HepG2 (cell line): ENCODE data around the gene PSMB2. TPM values are rescaled to one million over a fixed set of nuclear protein-coding genes. Genes with fewer than 3 reads are reported as not detected.

Experiments used
- ATAC-seq: fragments of 200-7000 bp; cut with Tn5 transposase; 3 replicates; pipeline ENCODE4 v1.9.1; 2020; ENCODE audit warnings: mild to moderate bottlenecking, moderate library complexity
- BruUV-seq: library from RNA; stranded (reverse); fragments of 400-500 nt; replicated peaks from 2 replicates; lab custom pipeline; 2021; lab: Mats Ljungman, UMichigan
- CTCF ChIA-PET: fragments of 300-600 bp; formaldehyde crosslinking; extraction: SDS; loops from one replicate; lab custom pipeline; 2021; ENCODE audit warnings: low total read pairs, inconsistent platforms, low intra/inter-chr PET ratio; lab: Yijun Ruan, JAX
- POLR2A ChIA-PET: fragments of 350-600 bp; sonication (Branson Sonifier 250); formaldehyde crosslinking; loops from one replicate; lab custom pipeline; 2020; ENCODE audit warnings: antibody characterized with exemption, inconsistent platforms; lab: Yijun Ruan, JAX
- DNase-seq: peaks from one replicate; pipeline ENCODE4 v3.0.0-alpha.2; 2015; ENCODE audit warnings: low spot score
- FAIRE-seq: peaks from 3 replicates; lab custom pipeline; 2011; peaks lifted over from hg19 to GRCh38; lab: Jason Lieb, UNC
- H2AFZ ChIP-seq: one replicate; pipeline ENCODE4 v1.6.1; 2011; ENCODE audit warnings: low read length, inconsistent platforms
- H3K27ac ChIP-seq: fragments of 300-600 bp; 3 replicates; pipeline ENCODE4 v1.8.0; 2011; ENCODE audit warnings: mixed run types, mild to moderate bottlenecking, mixed read lengths, low read length, inconsistent platforms; ENCODE audit not compliant: insufficient read depth; ENCODE audit errors: extremely low read length
- H3K27me3 ChIP-seq, 2 experiments: fragments of 200-600 bp in 1 of 2; 2 replicates in 1 of 2; 3 replicates in 1 of 2; pipeline versions ENCODE4 v1.6.0 to v1.8.0; 2011; ENCODE audit warnings: low read length in 2 of 2, mild to moderate bottlenecking in 2 of 2, moderate library complexity in 2 of 2, inconsistent platforms in 1 of 2; ENCODE audit not compliant: insufficient read depth in 2 of 2, control insufficient read depth in 1 of 2
- H3K36me3 ChIP-seq, 2 experiments: fragments of 200-600 bp in 1 of 2; replicated peaks in 1 of 2; 2 replicates in 1 of 2; 3 replicates in 1 of 2; pipeline versions ENCODE4 v1.5.1 to v1.8.0; 2011; ENCODE audit warnings: low read length in 2 of 2, inconsistent platforms in 1 of 2; ENCODE audit not compliant: insufficient read depth in 2 of 2, control insufficient read depth in 1 of 2
- H3K4me1 ChIP-seq: 2 replicates; pipeline ENCODE4 v1.5.1; 2012; ENCODE audit warnings: low read length, inconsistent platforms; ENCODE audit not compliant: insufficient read depth
- H3K4me2 ChIP-seq: 2 replicates; pipeline ENCODE4 v1.6.0; 2011; ENCODE audit warnings: low read depth, low read length, inconsistent platforms
- H3K4me3 ChIP-seq, 3 experiments: fragments of 200-600 bp in 1 of 3; sonication (generic), shearing (Covaris generic) in 1 of 3; replicated peaks in 1 of 3; 2 replicates each; pipeline ENCODE4 v1.5.1; 2011 to 2016; ENCODE audit warnings: low read length in 3 of 3, inconsistent platforms in 2 of 3, low read depth in 2 of 3, mild to moderate bottlenecking in 2 of 3, control low read depth in 1 of 3, mixed read lengths in 1 of 3; ENCODE audit not compliant: insufficient read depth in 1 of 3
- H3K79me2 ChIP-seq: one replicate; pipeline ENCODE4 v1.6.1; 2011; ENCODE audit warnings: low read length, inconsistent platforms; ENCODE audit not compliant: insufficient read depth
- H3K9ac ChIP-seq: 2 replicates; pipeline ENCODE4 v1.6.0; 2011; ENCODE audit warnings: mild to moderate bottlenecking, low read depth, low read length, inconsistent platforms; ENCODE audit not compliant: insufficient read depth
- H3K9me3 ChIP-seq: 2 replicates; pipeline ENCODE4 v1.5.1; 2012; ENCODE audit warnings: mild to moderate bottlenecking, low read length
- H4K20me1 ChIP-seq: 2 replicates; pipeline ENCODE4 v1.6.0; 2011; ENCODE audit warnings: inconsistent platforms, mild to moderate bottlenecking, low read length, moderate library complexity; ENCODE audit not compliant: insufficient read depth
- GABPB1 ChIP-seq: IDR thresholded peaks from 2 replicates; pipeline ENCODE4 v1.6.1; 2016; ENCODE audit warnings: mild to moderate bottlenecking, missing genetic modification reagents, moderate library complexity, missing compliant biosample characterization
- HHEX ChIP-seq: IDR thresholded peaks from 2 replicates; pipeline ENCODE4 v1.6.1; 2016; ENCODE audit warnings: control low read depth
- HOXA7 ChIP-seq: sonication (generic); formaldehyde crosslinking; IDR thresholded peaks from 2 replicates; pipeline ENCODE4 v1.8.1; 2022; ENCODE audit warnings: mild to moderate bottlenecking, missing genetic modification reagents, moderate library complexity
- MBNL3 ChIP-seq: fragments of 250-450 bp; sonication (Bioruptor Pico); conservative IDR thresholded peaks from 2 replicates; pipeline ENCODE4 v1.8.0; 2022; ENCODE audit warnings: mild to moderate bottlenecking, inconsistent platforms
- MTA3 ChIP-seq: sonication (generic); formaldehyde crosslinking; IDR thresholded peaks from 2 replicates; pipeline ENCODE4 v1.4.0; 2020; ENCODE audit warnings: missing genetic modification reagents
- PITX1 ChIP-seq: sonication (generic); formaldehyde crosslinking; IDR thresholded peaks from 2 replicates; pipeline ENCODE4 v1.5.1; 2020; ENCODE audit warnings: mild to moderate bottlenecking, missing genetic modification reagents
- SNAI1 ChIP-seq: sonication (generic); formaldehyde crosslinking; IDR thresholded peaks from 2 replicates; pipeline ENCODE4 v1.5.0; 2020; ENCODE audit warnings: mild to moderate bottlenecking, missing genetic modification reagents, borderline replicate concordance
- SRF ChIP-seq: IDR thresholded peaks from 2 replicates; pipeline ENCODE4 v1.6.1; 2011; ENCODE audit warnings: mild to moderate bottlenecking, low read depth, low read length, moderate library complexity
- TOPORS ChIP-seq: sonication (generic); formaldehyde crosslinking; IDR thresholded peaks from 2 replicates; pipeline ENCODE4 v1.8.0; 2023; ENCODE audit warnings: mild to moderate bottlenecking, missing genetic modification reagents
- ZNF20 ChIP-seq: sonication (generic); formaldehyde crosslinking; IDR thresholded peaks from 2 replicates; pipeline ENCODE4 v1.4.0; 2020; ENCODE audit warnings: mild to moderate bottlenecking, moderate library complexity, missing genetic modification reagents
- ZNF251 ChIP-seq: sonication (generic); formaldehyde crosslinking; IDR thresholded peaks from 2 replicates; pipeline ENCODE4 v1.9.0; 2021; ENCODE audit warnings: mild to moderate bottlenecking, missing genetic modification reagents
- ZNF3 ChIP-seq: IDR thresholded peaks from 2 replicates; pipeline ENCODE4 v1.7.0; 2017; ENCODE audit warnings: inconsistent platforms
- ZNF558 ChIP-seq: sonication (generic); formaldehyde crosslinking; IDR thresholded peaks from 2 replicates; pipeline ENCODE4 v1.9.0; 2022; ENCODE audit warnings: mild to moderate bottlenecking, missing genetic modification reagents, borderline replicate concordance
- WGBS: methylation state at CpG from one replicate; pipeline ENCODE4 v1.1.6; 2017; ENCODE audit warnings: low lambda C conversion rate; 5-methylcytosine and 5-hydroxymethylcytosine counted together
- in situ Hi-C: cut with HindIII; loops from 2 replicates; pipeline ENCODE4 v1.10.0; 2017; ENCODE audit warnings: low pct_unique_long_range_greater_than_20kb; ENCODE audit not compliant: extremely low pct_ligation_motif_present
- intact Hi-C: fragments of 100-400 bp; cut with micrococcal nuclease; formaldehyde crosslinking; loops from one replicate; pipeline ENCODE4 v1.10.0; 2022; ENCODE audit not compliant: unreplicated experiment
- polyA plus RNA-seq, 8 experiments: library from polyadenylated mRNA; depleted of rRNA in 3 of 8; stranded (reverse) in 7 of 8; unstranded in 1 of 8; fragments of >200 nt; fragmentation: Illumina TruSeq in 4 of 8; extraction: Trizol in 4 of 8; gene quantifications; 2 replicates each; pipeline versions ENCODE4 v1.2.1 to v1.2.3, GENCODE V29; 2011 to 2016; ENCODE audit warnings: low read depth in 4 of 8, missing spikeins in 1 of 8, mixed read lengths in 1 of 8; ENCODE audit not compliant: insufficient read depth in 1 of 8
- total RNA-seq, 5 experiments: library from RNA; depleted of rRNA; stranded (reverse); fragments of >200 nt; fragmentation: Illumina TruSeq; extraction: Trizol; gene quantifications; 2 replicates each; pipeline ENCODE4 v1.2.3, GENCODE V29; 2016; ENCODE audit warnings: low read depth in 1 of 5
- TF ChIP-seq, protein P1 (sequence below): sonication (generic); formaldehyde crosslinking; IDR thresholded peaks from 2 replicates; pipeline ENCODE4 v1.5.0; 2020; ENCODE audit warnings: missing genetic modification reagents, mild to moderate bottlenecking, borderline replicate concordance
- TF ChIP-seq, protein P2 (sequence below): sonication (generic); formaldehyde crosslinking; IDR thresholded peaks from 2 replicates; pipeline ENCODE4 v1.8.1; 2023; ENCODE audit warnings: mild to moderate bottlenecking, missing genetic modification reagents
- TF ChIP-seq, protein P3 (sequence below): sonication (generic); formaldehyde crosslinking; IDR thresholded peaks from 2 replicates; pipeline ENCODE4 v1.4.0; 2020; ENCODE audit warnings: mild to moderate bottlenecking, missing genetic modification reagents, borderline replicate concordance

Gene PSMB2
- total and polyA plus RNA-seq, 2 of the 13 experiments (the other 11 are each of a cell fraction or from before 2014, with no cell fraction given), result 60.6 to 62.2 TPM

- TF ChIP-seq ZNF558 (CRISPR knock-in tag), result no peak
- no peak for TF ChIP-seq PITX1 (CRISPR knock-in tag)
- no peak for TF ChIP-seq HOXA7 (CRISPR knock-in tag)
- no peak for TF ChIP-seq MBNL3
- no peak for TF ChIP-seq ZNF251 (CRISPR knock-in tag)
- TF ChIP-seq ZNF3 (CRISPR knock-in tag), result no peak
- no peak for TF ChIP-seq GABPB1 (CRISPR knock-in tag)
These were observed 75.6 kb downstream of the PSMB2 start (continued) for GRCh38 chr1:35565742-35566133.

DNA sequence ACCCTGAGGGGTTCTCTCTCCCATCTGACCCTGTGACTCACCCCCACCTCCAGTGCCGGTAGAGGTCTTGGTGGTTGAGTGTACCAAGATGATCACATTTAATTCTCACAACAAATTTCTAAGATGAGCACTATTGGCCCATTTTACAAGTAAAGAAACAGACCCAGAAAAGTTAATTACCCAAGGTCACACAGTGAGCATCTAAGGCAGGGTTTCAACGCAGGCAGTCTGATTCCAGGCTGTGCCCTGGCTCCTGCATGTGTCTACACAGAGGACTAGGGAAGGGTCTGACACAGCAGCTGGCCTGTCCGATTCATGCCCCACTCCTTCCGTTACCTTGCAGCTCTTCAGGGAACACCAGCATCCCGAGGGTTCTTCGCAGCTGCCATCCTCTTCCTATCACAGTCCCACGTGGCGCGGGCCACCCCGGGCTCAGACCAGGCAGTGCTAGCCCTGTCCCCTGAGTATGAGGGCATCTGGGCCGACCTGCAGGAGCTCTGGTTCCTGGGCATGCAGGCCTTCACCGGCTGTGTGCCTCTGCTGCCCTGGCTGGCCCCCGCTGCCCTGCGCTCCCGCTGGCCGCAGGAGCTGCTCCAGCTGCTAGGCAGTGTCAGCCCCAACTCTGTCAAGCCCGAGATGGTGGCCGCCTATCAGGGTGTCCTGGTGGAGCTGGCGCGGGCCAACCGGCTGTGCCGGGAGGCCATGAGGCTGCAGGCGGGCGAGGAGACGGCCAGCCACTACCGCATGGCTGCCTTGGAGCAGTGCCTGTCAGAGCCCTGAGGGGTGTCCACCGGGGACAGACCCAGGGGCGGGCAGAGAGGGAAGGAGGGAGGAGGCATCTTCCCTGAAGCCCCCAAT is 76.2 kb downstream of the PSMB2 start:
- Histone ChIP-seq H3K4me3 (no peak overlapping the region), H3K79me2 (no peaks in the 10 kb centered on the region), H3K9ac (no peak overlapping the region), H3K4me1 (no peaks in the 10 kb centered on the region), H2AFZ (no peak overlapping the region), H3K27me3 (no peaks in the 10 kb centered on the region), H3K27ac (no peak overlapping the region), H3K4me2 (no peak overlapping the region), H3K36me3 (peaks cover 7 to 18% of the 10 kb centered on the region in 2 experiments; a peak in 3 of 5 replicates), H3K9me3 (no peaks in the 10 kb centered on the region)
- WGBS, result 85% methylated on average over 9 of the region's 28 CpGs
- in situ Hi-C loops (loop anchor here (5.0 kb wide), 3 partner anchors 113 to 207 kb away; partner anchors contain the start of gene C1orf216), intact Hi-C loops (loop anchor here (1.0 kb wide), 1 partner anchor 114 kb away; no protein-coding TSS in a partner anchor)
- FAIRE-seq (no peak), DNase-seq (no peak), ATAC-seq (no peak)
- BruUV-seq, result no TSS peak
- POLR2A ChIA-PET, result interaction anchor here (0.6 to 1.4 kb wide), 3 partner anchors 8 to 27 kb away, joined by 3 to 7 read pairs (median 5); partner anchors contain the start of gene TFAP2E
- CTCF ChIA-PET, result interaction anchor here (0.9 to 3.4 kb wide), 2 partner anchors 114 to 210 kb away, joined by 3 to 13 read pairs; no protein-coding TSS in a partner anchor
- TF ChIP-seq SRF, result no peak
- TF ChIP-seq, protein P1, sequence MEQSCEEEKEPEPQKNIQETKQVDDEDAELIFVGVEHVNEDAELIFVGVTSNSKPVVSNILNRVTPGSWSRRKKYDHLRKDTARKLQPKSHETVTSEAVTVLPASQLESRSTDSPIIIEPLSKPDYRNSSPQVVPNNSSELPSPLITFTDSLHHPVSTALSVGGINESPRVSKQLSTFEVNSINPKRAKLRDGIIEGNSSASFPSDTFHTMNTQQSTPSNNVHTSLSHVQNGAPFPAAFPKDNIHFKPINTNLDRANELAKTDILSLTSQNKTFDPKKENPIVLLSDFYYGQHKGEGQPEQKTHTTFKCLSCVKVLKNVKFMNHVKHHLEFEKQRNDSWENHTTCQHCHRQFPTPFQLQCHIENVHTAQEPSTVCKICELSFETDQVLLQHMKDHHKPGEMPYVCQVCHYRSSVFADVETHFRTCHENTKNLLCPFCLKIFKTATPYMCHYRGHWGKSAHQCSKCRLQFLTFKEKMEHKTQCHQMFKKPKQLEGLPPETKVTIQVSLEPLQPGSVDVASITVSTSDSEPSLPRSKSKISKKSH (CRISPR knock-in tag), result 0 out of 2 replicates have a peak, but pooled peaks have one; percentile 20
- TF ChIP-seq, protein P2, sequence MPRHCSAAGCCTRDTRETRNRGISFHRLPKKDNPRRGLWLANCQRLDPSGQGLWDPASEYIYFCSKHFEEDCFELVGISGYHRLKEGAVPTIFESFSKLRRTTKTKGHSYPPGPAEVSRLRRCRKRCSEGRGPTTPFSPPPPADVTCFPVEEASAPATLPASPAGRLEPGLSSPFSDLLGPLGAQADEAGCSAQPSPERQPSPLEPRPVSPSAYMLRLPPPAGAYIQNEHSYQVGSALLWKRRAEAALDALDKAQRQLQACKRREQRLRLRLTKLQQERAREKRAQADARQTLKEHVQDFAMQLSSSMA (CRISPR knock-in tag), result no peak
- no peak for TF ChIP-seq SNAI1 (CRISPR knock-in tag)
- no peak for TF ChIP-seq ZNF20 (CRISPR knock-in tag)
- TF ChIP-seq MTA3, result no peak
- no peak for TF ChIP-seq HHEX
- TF ChIP-seq, protein P3, sequence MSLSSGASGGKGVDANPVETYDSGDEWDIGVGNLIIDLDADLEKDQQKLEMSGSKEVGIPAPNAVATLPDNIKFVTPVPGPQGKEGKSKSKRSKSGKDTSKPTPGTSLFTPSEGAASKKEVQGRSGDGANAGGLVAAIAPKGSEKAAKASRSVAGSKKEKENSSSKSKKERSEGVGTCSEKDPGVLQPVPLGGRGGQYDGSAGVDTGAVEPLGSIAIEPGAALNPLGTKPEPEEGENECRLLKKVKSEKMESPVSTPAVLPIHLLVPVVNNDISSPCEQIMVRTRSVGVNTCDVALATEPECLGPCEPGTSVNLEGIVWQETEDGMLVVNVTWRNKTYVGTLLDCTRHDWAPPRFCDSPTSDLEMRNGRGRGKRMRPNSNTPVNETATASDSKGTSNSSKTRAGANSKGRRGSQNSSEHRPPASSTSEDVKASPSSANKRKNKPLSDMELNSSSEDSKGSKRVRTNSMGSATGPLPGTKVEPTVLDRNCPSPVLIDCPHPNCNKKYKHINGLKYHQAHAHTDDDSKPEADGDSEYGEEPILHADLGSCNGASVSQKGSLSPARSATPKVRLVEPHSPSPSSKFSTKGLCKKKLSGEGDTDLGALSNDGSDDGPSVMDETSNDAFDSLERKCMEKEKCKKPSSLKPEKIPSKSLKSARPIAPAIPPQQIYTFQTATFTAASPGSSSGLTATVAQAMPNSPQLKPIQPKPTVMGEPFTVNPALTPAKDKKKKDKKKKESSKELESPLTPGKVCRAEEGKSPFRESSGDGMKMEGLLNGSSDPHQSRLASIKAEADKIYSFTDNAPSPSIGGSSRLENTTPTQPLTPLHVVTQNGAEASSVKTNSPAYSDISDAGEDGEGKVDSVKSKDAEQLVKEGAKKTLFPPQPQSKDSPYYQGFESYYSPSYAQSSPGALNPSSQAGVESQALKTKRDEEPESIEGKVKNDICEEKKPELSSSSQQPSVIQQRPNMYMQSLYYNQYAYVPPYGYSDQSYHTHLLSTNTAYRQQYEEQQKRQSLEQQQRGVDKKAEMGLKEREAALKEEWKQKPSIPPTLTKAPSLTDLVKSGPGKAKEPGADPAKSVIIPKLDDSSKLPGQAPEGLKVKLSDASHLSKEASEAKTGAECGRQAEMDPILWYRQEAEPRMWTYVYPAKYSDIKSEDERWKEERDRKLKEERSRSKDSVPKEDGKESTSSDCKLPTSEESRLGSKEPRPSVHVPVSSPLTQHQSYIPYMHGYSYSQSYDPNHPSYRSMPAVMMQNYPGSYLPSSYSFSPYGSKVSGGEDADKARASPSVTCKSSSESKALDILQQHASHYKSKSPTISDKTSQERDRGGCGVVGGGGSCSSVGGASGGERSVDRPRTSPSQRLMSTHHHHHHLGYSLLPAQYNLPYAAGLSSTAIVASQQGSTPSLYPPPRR, result no peak
- no peak for TF ChIP-seq TOPORS
- TF ChIP-seq, all 625 proteins: peak for 1
- no peaks in the 10 kb centered on the region for H4K20me1 ChIP-seq
